NCI-H1092 treated with DMSO at 0.1 percent for 48 hours (cell line): ENCODE data around the gene KCNQ1OT1.

Experiments used
- DNase-seq: peaks from one replicate; lab custom pipeline; 2025; lab: John Stamatoyannopoulos, UW

KCNQ1OT1 gene

GRCh38 chr11:2699531-2700414 is at the start of gene KCNQ1OT1:
Gene KCNQ1OT1 (minus strand): TSS chr11:2699994.
- peak; percentile 94 for DNase-seq

GRCh38 chr11:2748814-2749554 is 49.2 kb upstream of the KCNQ1OT1 start:
- DNase-seq = no peak

DNA sequence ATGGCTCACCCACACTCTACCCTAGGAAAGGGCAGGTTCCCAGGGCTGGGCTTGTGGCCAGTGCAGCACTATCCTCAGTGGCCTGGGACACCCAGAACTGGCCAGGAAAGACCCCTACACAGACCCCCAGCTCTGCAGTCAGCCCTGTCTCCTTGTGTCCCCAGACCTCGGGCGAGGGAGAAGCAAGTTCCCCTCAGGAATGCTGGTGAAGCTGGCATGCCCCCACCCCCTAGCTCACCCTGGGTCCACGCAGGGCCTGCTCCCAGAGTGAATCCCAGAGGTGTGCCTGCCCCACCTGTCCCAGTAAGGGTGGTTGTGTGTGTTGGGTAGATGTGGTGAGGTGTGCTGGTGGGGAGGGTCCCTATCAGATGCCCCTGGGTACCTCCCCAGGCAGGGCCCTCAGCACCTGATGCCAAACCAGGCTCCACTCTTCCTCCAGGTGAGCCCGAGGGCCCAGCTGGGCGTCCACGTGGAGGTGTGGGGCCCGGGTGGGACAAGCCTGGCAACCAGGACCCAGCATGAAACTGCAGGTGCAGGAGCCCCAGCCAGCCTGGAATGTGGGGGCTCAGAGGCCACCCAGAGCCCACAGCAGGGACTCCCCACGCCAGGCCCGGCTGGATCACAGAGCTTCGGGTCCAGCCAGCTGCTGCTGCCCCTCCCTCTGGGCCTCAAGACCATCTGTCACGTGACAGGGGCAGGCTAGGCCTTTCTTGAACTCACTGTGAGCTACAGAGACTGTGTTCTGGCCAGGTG is 48.4 kb upstream of the KCNQ1OT1 start:
- no peak for DNase-seq

DNA sequence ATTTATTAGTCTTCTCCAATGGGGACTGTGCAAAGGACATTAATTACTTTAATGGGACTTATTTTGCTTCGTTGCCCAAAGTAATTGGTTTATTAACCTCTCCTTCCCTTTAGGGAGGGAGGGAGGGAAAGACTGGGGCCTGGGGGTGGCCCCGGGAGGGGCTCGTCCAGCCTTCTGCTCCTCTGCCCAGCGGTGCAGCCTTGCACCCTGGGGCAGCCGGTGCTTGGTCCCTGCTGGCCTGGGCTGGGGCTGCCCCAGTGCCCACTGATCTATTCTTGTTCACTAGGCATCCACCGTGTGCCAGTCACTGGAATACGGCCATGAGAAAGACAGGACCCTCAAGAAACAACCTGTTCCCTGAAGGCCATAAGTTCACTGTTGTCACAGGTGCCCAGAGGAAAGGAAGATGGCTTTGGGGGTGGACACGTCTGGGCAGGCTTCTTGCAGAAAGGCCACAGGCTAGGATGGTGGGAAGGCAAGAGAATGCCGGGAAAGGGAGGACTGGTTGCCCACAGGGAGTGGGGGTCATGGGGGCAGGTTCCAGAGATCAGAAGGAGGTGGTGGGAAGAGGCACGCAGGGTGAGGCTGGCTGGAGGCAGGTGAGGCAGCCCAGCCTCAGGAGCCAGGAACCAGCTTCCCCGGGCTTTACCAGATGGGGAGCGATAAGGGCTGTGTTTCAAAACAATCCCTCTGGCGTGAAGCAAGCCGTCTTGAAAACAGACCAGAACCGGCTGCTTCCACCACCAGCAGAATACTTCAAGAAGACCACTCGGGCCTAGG is 47.6 kb upstream of the KCNQ1OT1 start:
- DNase-seq = no peak

- no peak for DNase-seq
These were observed 46.8 kb upstream of the KCNQ1OT1 start for GRCh38 chr11:2746401-2747247.

DNA sequence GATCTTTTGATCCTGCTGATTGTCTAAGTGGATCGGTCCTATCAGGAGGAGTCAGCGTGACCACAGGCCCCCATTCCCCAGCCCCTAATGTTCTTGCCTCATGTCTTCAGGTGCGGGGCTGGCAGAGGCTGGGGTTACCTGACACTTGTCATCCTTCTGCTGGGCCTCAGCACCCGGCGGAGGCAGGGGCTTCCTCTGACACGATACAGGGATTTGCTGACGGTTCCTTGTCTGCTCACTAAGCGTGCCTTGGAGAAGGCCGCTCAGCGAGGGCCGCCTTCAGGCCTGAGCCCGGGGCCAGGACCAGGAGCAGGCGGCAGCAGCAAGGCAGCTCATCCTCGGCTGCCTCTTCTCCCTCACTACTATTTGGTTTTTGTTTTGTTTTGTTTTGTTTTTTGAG is 45.7 kb upstream of the KCNQ1OT1 start:
- no peak for DNase-seq

GRCh38 chr11:2744166-2744565 is 44.4 kb upstream of the KCNQ1OT1 start:
- peak; percentile 2 for DNase-seq

DNA sequence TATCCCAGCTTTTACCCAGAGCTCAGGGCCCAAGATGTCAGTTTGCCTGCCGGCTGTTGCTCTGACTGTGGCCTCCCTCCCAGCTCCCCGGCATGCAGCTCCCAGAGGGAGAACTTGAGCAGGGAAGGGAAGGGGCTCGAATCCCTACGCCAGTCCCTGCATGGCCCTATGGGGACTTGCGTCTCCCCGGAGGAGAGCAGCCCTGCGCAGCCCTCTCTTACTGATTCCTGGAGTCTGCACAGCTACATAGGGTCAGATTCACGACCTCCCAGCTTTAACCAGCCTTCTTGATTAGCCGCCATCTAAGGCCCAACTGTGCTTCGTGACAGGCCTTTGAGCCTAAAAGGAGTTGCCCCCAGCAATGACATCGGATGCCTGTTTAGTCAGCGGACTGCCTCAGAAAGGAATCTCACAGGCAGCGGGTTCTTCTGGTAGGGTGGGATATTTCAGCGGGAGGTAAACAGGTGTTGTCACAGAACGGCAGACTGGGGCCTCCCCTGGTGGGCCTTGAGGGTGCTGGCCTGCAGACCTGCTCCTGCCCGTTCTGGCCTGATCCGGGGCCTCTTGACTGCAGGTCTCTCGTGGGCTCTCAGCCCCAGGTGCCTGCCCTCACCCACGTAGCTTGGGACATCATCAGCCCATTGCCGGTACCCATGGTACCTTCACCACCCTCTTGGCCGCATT is 43.8 kb upstream of the KCNQ1OT1 start:
- no peak for DNase-seq

DNA sequence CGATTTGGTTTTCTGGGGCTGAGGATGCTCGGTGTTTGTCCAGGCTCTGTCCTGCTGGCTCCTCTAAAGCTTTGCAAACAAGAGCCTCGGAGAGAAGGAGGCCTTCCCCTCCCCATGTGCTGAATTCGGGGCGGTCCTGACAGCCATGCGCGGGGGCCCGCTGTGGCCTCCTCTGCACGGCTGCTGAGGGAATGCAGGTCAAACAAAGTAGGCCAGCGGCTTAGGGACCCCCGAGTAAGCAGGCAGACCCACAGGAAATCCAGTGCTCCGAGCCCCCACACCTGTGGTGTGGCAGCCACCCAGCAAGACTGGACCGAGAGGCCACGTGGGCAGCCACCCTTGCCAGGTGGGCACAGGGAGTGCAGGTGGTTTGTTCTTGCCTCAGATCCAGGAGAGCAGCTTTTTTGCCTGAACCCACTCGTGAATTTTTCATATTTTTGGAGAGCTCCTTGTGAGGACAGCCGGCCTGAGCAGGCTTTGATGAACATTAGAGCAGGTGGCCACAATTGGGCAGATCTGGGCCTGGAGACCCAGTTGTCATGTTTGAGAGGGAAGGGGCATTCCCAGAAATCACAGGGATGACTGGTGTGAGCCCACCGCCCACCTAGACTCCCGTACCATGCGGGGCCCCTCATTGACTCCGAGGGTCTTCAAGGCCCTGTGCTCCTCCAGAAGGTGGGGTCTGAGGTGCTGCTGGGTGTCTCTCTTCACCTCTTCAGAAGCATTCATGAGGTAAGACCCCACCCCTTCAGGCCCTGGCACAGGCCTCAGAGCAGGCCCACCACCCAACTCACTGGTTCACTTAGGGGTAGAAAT is 43.0 kb upstream of the KCNQ1OT1 start:
- no peak for DNase-seq

GRCh38 chr11:2742201-2742600 is 42.4 kb upstream of the KCNQ1OT1 start:
- DNase-seq = no peak

- no peak for DNase-seq
These were observed 41.8 kb upstream of the KCNQ1OT1 start for GRCh38 chr11:2741377-2742131.

GRCh38 chr11:2741006-2741376 is 41.2 kb upstream of the KCNQ1OT1 start:
- no peak for DNase-seq

DNA sequence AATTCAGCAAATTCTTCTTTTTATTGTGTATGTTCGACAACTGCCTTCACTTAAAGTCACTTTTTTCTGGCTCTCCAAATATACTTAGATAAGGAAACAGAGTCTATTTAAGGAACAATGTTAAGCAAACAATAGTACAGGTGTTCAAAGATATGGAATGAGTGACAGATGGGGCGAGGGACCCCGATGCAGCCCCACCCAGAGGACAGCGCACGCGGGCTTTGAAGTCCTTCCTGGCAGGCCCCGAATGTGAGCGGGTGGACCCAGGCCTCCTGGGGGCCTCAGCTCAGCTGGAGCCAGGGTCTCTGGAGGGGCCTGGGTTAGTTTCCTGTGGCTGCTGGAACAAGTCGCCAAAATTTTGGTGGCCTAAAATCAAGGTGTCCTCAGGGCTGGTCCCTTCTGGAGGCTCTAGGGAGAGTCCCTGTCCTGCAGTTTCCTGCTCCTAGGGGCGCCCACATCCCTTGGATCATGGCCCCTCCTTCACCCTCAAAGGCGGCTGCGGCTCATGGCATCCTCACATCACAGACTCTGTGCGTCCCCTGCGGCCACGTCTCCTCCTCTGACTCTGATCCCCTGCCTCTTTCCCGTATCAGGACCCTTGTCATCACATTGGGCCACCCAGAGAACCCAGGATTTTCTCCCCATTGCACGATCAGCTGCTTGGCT is 40.6 kb upstream of the KCNQ1OT1 start:
- DNase-seq = no peak

DNA sequence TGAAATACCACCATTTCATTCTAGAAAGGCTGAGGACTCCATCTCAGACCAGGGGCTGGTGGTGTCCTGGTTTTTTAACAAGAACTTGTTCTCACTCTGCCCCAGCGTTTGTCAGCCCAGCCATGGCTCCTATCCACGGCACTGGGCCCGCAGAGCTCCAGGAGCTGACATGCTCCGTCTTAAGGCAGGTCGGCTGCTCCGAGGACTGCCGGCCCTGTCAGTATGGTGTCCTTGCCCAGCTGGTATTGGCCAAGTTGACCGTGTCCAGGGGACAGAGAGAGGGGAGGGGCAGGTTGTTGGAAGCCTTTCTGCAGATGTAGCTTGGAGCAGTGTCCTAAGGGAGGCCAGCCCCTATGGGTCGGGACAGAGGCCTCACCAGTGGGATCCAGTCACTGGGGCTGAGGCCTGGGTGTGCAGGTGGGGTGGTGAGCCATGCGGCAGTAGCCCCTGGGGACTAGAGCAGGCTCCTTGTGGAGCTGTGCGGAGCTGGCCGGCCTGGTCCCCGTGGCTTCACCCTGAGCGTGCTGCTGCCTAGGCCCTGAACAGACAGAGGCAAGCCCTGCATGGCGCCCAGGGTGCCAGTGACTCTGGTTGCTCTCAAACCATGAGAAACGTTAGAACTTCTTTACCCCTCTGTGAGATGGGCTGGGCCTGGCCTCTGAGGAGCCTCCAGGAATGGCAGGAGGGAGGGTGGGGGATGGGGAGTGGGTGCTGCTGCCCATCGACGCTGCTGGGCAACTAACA is 39.9 kb upstream of the KCNQ1OT1 start:
- no peak for DNase-seq

DNA sequence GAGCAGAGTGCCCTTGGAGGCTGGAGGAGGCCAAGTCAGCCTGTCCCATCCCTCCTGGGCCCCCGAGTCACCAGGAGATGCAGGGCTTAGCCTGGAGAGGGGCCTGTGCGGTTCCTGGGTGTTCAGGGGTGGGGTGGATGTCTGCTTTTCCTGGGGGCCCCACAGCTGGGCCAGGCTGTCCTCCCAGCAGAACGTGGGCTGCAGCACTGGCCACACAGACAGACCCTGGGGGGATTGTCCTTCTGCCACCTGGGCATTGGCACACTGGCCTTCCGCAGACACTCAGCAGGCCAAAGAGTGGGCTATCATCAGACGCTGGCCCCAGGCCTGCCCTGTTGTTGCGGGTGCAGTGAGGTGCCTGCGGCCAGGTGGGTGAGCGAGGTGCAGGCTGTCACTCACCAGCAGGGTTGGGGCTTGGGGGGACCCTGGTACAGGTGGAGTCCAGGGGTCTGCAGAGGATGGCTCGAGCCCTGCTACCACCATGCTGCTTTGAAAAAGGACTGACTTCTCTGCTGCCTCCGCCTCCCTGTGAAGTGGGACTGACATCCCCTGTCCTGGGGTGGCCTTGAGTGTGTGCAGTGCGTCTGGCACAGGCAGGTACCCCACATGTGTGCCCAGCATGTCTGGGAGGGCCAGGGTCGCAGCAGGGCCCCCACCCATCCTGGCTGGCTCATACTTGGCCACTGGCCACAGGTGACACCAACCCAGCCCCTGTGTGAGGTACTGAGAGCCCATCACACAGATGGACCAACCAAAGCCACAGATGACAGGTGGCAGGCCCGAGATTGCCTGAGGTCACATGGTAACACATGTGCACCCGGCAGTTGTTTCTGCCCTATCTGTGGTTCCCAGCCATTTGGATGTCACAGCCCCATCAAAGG is 39.0 kb upstream of the KCNQ1OT1 start:
- no peak for DNase-seq

GRCh38 chr11:2737866-2738265 is 38.1 kb upstream of the KCNQ1OT1 start:
- no peak for DNase-seq
